HK-2 (cell line): ENCODE measurements around the gene TRABD.

Experiments used
- DNase-seq: peaks from one replicate; pipeline ENCODE4 v3.0.0-alpha.2; 2018; ENCODE audit not compliant: unreplicated experiment

The TRABD gene

GRCh38 chr22:50186761-50187523, 1.2 kb downstream of the TRABD start:
- DNase-seq: no peak

GRCh38 chr22:50188356-50188755, 2.6 kb downstream of the TRABD start:
- no peak for DNase-seq

- DNase-seq: no peak
Measured at GRCh38 chr22:50189184-50189848, 3.6 kb downstream of the TRABD start.

- DNase-seq: no peak
Measured at GRCh38 chr22:50189849-50190181, 4.1 kb downstream of the TRABD start.

GRCh38 chr22:50190182-50190940, 4.6 kb downstream of the TRABD start:
- peak; percentile 82 for DNase-seq

- no peak for DNase-seq
Measured at GRCh38 chr22:50190941-50191741, 5.4 kb downstream of the TRABD start.

GRCh38 chr22:50192436-50193204, 6.9 kb downstream of the TRABD start:
- no peak for DNase-seq

- DNase-seq: no peak
Measured at GRCh38 chr22:50193621-50194020, 7.9 kb downstream of the TRABD start.

- no peak for DNase-seq
Measured at GRCh38 chr22:50194037-50194805, 8.5 kb downstream of the TRABD start.

- no peak for DNase-seq
Measured at GRCh38 chr22:50196256-50196655, 10.5 kb downstream of the TRABD start.

- DNase-seq: no peak
Measured at GRCh38 chr22:50197000-50197800, 11.5 kb downstream of the TRABD start.

GRCh38 chr22:50197856-50198623, 12.3 kb downstream of the TRABD start:
- DNase-seq: no peak

GRCh38 chr22:50198624-50199017, 12.9 kb downstream of the TRABD start:
- DNase-seq: no peak

GRCh38 chr22:50199251-50199721, 13.6 kb downstream of the TRABD start:
- DNase-seq: no peak

- peak; percentile 31 for DNase-seq
Measured at GRCh38 chr22:50199829-50200460, 14.2 kb downstream of the TRABD start.

- peak; percentile 91 for DNase-seq
Measured at GRCh38 chr22:50200461-50201190, 14.9 kb downstream of the TRABD start, which contains the start of gene SELENOO. TSS of gene SELENOO (plus strand) at chr22:50201011. CDS start at chr22:50201037, 26 bp downstream.
